NCI-H69 (cell line): ENCODE results near the gene LMOD1.

Experiments used
- DNase-seq: peaks from one replicate; lab custom pipeline; 2025; lab: John Stamatoyannopoulos, UW

The LMOD1 gene

DNA sequence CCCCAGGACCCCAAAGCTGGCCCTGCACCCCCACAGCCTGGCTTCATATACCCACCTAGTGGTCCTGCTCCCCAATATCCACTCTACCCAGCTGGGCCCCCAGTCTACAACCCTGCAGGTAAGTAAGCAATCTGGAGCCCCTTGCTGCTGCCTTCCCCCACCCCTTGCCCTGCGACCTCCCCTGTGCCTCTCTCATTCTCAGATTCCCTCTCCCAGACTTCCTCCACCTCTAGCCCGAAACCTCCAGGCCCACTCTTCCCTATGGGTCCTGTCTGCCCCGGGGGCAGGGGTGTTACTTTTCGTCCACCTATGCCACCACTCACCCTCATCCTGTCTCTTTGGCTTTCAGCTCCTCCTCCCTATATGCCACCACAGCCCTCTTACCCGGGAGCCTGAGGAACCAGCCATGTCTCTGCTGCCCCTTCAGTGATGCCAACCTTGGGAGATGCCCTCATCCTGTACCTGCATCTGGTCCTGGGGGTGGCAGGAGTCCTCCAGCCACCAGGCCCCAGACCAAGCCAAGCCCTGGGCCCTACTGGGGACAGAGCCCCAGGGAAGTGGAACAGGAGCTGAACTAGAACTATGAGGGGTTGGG, 54.8 kb downstream of the LMOD1 start:
- DNase-seq = no peak

DNA sequence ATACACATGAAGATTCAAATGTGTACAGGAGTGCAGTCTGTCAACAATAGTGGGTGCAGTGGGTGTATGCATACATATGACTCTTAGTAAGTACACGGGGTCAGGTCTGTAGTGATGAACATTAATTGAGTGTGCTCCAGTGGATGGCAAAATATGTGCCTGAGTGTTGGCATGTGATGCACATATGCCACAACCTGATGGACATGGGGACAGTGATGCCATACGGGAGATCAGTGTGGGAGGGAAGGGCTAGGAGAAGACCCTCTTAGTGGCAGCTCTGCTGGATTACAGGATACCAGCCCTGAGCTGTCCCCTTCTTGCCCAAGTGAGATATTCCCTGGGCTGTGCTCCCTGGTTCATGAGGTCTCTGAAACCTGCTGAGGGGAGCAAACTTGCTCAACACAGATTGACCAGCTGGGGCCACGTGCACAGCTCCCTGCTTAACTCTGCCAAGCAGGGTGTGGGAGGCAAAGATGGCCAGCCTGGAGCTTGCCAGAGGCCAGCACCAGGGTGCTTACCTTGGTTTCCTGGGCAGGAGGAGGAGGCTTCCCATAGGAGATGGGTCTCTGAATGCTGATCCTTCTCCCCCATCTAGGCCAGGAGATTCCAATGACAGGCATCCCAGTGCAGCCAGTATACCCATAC, 55.4 kb downstream of the LMOD1 start:
- DNase-seq = no peak

- no peak for DNase-seq
Observed at GRCh38 chr1:201890223-201890622, 56.1 kb downstream of the LMOD1 start.

- DNase-seq = no peak
Observed at GRCh38 chr1:201889090-201889968, 57.0 kb downstream of the LMOD1 start.

DNA sequence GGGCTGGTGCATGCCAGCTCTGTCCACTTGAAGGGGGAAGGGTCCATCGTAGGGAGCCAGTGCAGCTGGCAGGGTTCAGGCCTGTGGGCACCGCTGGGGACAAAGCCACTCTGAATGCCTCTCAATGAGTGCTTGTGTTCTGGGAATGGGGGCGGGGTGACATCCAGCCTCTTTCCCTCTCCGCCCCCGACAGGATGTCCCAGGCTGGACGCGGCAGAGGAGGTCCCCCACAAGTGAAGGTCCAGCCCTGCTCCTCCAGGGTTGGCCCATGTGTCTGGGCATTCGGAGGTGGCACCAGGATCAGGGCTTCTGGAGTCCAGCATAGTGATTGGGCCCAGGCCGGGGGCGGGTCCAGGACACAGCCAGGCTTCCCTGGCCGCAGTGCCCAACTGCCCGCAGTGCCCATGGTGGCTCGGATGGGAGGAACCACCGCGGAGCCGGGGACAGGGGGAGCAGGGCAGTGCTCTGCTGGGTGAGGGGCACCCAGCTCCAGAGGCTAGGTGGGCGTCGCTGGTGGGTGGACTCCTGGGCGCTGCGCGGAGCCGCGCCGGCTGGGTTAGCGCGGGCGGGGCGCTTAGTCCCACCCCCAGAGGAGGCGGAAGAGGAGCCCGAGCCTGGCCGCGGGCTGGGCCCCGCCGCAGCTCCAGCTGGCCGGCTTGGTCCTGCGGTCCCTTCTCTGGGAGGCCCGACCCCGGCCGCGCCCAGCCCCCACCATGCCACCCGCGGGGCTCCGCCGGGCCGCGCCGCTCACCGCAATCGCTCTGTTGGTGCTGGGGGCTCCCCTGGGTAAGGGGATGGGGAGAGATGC, 57.9 kb downstream of the LMOD1 start, which contains the start of gene SHISA4:
Gene SHISA4, plus strand, starts transcription at position 617 of the 808 bp plus-strand sequence. Its CDS starts 97 bp downstream, at position 714.
- DNase-seq = peak; percentile 54

DNA sequence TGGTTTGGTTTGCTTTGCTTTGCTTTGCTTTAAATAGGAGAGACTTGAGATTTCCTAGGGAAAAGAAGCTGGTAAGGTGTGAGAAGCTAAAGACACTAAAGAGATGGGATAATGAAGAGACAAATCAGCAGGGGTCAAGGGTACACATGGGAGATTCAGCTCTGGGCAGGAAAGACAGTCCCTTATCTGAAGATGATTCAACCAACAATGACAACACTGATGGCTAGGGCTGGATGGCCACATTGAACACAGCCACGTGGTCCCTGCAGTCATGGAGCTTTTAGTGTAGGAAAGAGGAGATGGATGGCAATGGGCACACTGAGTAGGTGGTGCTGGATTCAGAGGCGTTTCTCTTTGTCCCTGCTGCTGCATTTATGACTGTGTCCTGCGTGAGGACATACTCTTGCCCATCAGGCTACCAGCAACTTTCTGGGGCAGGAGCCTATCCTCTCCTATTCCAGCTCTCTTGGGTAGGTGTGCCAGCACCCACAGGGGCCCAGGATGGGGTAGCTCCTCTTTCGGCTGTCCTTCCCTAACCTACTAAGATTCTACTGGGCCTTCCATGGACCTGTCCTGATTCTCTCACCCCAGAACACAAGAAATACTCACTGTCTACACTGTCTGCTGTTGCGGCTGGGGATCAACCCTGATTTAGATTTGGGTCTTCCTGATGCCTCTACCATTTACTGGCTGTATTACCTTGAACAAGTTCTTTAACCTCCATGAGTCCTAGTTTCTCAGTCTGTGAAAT, 59.1 kb downstream of the LMOD1 start:
- no peak for DNase-seq

DNA sequence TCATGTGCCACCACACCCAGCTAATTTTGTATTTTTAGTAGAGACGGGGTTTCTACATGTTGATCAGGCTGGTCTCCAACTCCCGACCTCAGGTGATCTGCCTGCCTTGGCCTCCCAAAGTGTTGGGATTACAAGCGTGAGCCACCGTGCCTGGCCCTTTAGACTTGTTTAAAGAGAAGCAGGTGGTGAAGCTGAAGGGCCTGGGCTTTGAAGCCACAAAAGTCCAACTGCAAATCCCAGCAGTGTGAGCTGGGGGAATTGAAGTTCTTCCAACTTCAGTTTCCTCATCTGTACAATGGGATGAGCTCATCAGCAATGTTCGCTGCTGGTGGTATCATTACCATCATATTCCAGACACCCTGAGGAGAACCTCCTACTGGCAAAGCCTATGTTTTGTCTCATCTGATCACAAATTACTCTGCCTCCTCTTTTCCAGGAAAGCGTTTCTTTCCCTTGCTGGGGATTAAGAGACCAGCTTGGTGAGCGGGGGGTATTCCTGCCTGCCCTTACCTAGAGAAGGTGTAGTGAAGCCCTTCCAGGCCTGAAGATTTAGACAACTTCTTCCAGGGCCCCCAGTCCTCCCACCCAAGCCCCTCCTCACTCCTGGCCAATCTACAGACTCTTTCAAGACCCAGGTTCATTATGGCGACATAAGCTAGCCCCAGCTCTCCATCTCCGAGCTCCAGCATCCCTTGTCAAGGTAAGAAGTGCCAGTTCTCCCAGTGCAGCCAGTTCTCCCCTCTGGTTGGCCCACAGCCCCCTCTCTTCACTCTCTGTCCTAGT, 60.1 kb downstream of the LMOD1 start:
- no peak for DNase-seq

- no peak for DNase-seq
Observed at GRCh38 chr1:201885531-201886075, 60.7 kb downstream of the LMOD1 start.

GRCh38 chr1:201884425-201884824, 61.9 kb downstream of the LMOD1 start:
- no peak for DNase-seq

GRCh38 chr1:201883786-201884185, 62.6 kb downstream of the LMOD1 start:
- DNase-seq = no peak

GRCh38 chr1:201883266-201883665, 63.1 kb downstream of the LMOD1 start:
- DNase-seq = no peak

DNA sequence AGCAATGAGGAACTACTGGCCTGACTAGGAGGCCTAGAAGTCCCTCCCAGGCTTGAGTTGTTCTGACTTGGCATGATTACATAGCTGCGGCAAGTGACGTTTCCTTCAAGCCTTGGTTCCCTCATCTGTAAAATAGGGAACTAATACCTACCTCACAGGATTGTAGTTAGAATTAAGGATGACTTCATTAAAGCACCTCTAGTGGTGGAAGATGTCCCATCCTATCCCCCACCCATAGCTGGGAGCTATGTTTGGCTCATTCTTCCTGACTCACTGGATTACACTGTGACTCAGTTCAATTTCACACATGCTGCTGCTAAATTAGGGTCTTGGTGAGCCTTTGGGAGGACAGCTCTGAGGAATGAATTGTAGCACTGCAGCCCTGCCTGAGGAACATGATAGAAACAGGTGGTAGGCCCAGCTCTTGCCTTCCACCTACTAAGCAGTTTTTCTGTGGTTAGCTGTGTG, 63.6 kb downstream of the LMOD1 start:
- no peak for DNase-seq

- no peak for DNase-seq
Observed at GRCh38 chr1:201881617-201882016, 64.7 kb downstream of the LMOD1 start.

GRCh38 chr1:201880928-201881571, 65.3 kb downstream of the LMOD1 start:
- DNase-seq = no peak

- peak; percentile 57 for DNase-seq
Observed at GRCh38 chr1:201877877-201878401, 68.4 kb downstream of the LMOD1 start.

DNA sequence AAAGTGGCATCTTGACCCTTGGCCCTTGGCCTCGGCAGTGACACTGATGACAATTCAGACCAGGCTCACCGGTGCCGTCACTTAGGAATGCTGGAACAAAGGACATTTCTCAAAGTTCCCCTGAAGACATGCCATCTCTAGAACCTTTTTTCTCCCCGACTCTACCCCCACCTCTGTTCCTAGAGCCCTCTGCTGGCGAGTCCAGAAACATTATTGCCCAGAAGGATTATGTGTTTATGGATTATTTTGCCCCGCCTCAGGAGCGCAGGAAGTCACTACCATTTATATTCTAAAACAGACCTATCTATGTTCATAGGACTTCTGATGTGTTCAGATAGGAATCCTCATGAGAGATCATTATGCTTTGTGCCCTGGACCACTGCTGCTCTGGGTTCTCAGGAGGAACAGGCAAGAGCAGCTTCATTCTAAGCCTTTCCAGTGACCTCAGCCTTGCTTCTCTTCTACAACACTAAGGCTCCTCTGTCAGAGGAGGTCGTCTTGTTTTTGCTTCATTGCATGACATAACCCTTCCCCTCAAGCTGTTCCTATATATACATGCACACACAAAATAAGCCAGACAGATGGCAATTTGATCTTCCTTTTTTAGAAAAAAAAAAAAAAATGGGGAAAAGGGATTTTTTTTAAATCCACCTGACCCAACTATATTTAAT, 70.1 kb downstream of the LMOD1 start:
- DNase-seq = no peak

DNA sequence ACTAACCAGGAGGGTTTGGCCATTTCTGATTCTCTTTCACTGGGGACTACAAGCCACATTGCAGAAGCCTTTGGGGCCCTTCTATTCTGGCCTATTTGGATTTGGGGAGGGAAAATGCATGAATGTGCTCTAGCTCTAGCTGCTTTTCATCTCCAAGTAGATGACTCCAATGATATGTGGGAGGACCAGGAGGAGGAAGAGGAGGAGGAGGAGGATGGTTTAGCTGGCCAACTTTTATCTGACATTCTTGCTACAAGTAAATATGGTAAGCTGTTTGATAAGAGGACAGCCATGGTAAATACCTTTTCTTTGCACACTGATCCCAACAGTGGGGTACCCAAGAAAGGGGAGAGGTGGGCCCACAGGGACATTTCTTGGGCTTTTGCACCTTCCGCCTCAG, 71.7 kb downstream of the LMOD1 start:
- no peak for DNase-seq

DNA sequence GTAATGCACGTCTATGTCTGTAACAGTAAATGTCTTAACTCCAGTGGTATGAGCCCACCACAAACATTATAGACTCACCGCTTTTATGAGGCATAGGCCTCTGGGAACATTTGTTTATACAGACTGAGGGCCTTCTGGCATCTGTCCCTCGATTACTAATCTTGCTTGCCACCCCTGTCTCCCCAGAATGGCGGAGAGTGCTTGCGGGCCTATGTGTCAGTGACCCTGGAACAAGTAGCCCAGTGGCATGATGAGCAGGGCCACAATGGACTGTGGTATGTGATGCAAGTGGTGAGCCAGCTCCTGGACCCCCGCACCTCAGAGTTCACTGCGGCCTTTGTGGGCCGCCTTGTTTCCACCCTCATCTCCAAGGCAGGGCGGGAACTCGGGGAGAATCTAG, 76.0 kb downstream of the LMOD1 start:
- DNase-seq = no peak

GRCh38 chr1:201861448-201861847, 84.9 kb downstream of the LMOD1 start:
- no peak for DNase-seq
